ENCODE results near the gene SIN3B. TPM values are rescaled to one million over a fixed set of nuclear protein-coding genes. Genes with fewer than 3 reads are reported as not detected.

SIN3B gene
- total RNA-seq, 1 experiment from 2014 or later, result 83.8 TPM

GRCh38 chr19:16849168-16849567, 20.0 kb downstream of the SIN3B start:
- intact Hi-C loops (cut with micrococcal nuclease; ENCODE audit: unreplicated experiment), result loop anchor here (5.0 kb wide), 1 partner anchor 72 kb away; no protein-coding TSS in a partner anchor
- DNase-seq, result peak in 1 of 2 experiments; percentile 85
- Histone ChIP-seq H3K9me3 (ENCODE audit: insufficient read depth, low read depth) (no peaks in the 10 kb centered on the region), H3K27ac (peak overlapping the region; percentile 63), H3K79me2 (ENCODE audit: low read depth) (no peaks in the 10 kb centered on the region), H3K9me2 (ENCODE audit: insufficient read depth) (no peaks in the 10 kb centered on the region), H3K4me2 (peak overlapping the region; percentile 49), H3F3A (ENCODE audit: insufficient read depth, low read depth) (peaks cover 18% of the 10 kb centered on the region; the same call in 1 of the 2 replicates), H4K20me1 (ENCODE audit: insufficient read depth) (peaks cover 20% of the 10 kb centered on the region; the same call in 1 of the 2 replicates), H2AFZ (no peak overlapping the region), H3K27me3 (ENCODE audit: insufficient read depth, low read depth) (no peaks in the 10 kb centered on the region), H3K4me1 (replicated peaks; ENCODE audit: insufficient read depth) (peaks cover 27% of the 10 kb centered on the region), H3K4me3 (0 out of 2 replicates have a peak overlapping the region, but pooled peaks have one; percentile 4), H3K36me3 (ENCODE audit: low read depth) (peaks cover 46% of the 10 kb centered on the region)
- TF ChIP-seq CTCF (conservative IDR thresholded peaks at IDR 0.05) (no peak), EZH2 (IDR thresholded peaks at IDR 0.05; ENCODE audit: low read depth) (no peak)
- no TSS peak for BruUV-seq (replicated peaks)
- CTCF ChIA-PET, result interaction anchor here (0.6 kb wide), 1 partner anchor 205 kb away, joined by 4 read pairs; no protein-coding TSS in a partner anchor
- POLR2A ChIA-PET (ENCODE audit: unreplicated experiment), result no interaction called here

DNA sequence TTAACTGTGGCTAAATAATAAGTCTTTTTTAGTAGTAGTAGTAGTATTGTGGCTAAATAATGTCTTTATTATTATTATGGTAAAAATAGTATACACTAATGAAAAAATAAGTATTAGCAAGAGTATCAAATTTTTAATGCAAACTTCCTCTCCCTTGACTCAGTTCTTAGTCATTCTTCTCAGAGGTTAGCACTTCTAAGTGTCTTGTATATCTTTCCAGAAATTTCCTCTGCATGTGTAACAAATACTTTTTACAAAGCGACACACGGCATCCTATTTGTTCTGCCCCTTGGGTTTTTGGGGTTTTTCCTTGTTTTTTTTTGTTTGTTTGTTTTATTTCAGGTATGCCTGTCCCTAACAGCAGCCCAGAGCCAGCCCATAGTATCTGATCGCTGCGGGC, 20.9 kb downstream of the SIN3B start:
- H3K4me3 ChIP-seq, result no peak overlapping the region
- H3K9me3 ChIP-seq (ENCODE audit: insufficient read depth, low read depth), result no peaks in the 10 kb centered on the region
- H3K9me2 ChIP-seq (ENCODE audit: insufficient read depth), result no peaks in the 10 kb centered on the region
- no peak for TF ChIP-seq EZH2 (IDR thresholded peaks at IDR 0.05; ENCODE audit: low read depth)
- no peak for TF ChIP-seq CTCF (conservative IDR thresholded peaks at IDR 0.05)
- H3K27ac ChIP-seq, result 0 out of 2 replicates have a peak overlapping the region, but pooled peaks have one; percentile 35
- DNase-seq, result no peak
- peaks cover 27% of the 10 kb centered on the region for H3K4me1 ChIP-seq (replicated peaks; ENCODE audit: insufficient read depth)
- intact Hi-C loops (cut with micrococcal nuclease; ENCODE audit: unreplicated experiment), result no loop called here
- peaks cover 18% of the 10 kb centered on the region; the same call in 1 of the 2 replicates for H3F3A ChIP-seq (ENCODE audit: insufficient read depth, low read depth)
- H2AFZ ChIP-seq, result no peak overlapping the region
- ChIA-PET CTCF (interaction anchor here (0.6 kb wide), 1 partner anchor 204 kb away, joined by 4 read pairs; no protein-coding TSS in a partner anchor), POLR2A (ENCODE audit: unreplicated experiment) (no interaction called here)
- BruUV-seq (replicated peaks), result no TSS peak
- no peak overlapping the region for H3K4me2 ChIP-seq
- no peaks in the 10 kb centered on the region for H3K27me3 ChIP-seq (ENCODE audit: insufficient read depth, low read depth)
- H3K79me2 ChIP-seq (ENCODE audit: low read depth), result no peaks in the 10 kb centered on the region
- H4K20me1 ChIP-seq (ENCODE audit: insufficient read depth), result peaks cover 29% of the 10 kb centered on the region; the same call in 1 of the 2 replicates
- H3K36me3 ChIP-seq (ENCODE audit: low read depth), result peaks cover 45% of the 10 kb centered on the region

DNA sequence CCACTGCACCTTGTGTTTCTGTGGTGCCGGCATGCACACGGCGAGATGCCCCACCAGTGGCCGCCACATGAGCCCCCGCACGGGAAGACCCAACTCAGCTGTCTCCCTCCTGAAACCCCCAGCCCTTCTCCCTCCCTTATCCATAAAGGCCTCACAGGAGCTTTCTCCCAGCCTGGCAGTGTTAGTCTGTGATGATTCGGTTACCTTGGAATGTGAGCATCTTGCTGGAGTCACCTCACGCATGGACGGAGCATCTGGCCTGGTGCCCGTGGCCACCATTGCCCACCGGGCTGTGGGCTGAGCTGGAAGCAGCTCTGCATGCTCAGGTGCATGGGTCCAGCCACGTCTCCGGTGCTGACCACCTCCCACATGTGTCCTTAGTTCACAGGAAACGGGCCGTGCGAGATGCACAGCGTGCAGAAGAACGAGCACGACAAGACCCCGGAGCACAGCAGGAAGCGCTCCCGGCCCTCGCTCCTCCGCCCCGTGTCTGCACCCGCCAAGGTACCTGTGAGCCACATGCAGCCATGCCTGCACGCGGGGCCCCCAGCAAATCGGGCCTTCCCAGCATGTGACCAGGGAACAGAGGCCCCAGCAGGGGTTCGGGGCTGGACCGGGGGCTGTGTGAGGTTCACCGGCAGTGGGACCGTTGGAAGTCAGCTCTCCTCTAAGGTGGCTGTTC, 22.0 kb downstream of the SIN3B start:
- Histone ChIP-seq H3K36me3 (ENCODE audit: low read depth) (peaks cover 46% of the 10 kb centered on the region), H3K9me3 (ENCODE audit: insufficient read depth, low read depth) (no peaks in the 10 kb centered on the region), H3K27me3 (ENCODE audit: insufficient read depth, low read depth) (no peaks in the 10 kb centered on the region), H3K4me1 (replicated peaks; ENCODE audit: insufficient read depth) (peaks cover 27% of the 10 kb centered on the region), H4K20me1 (ENCODE audit: insufficient read depth) (peaks cover 29% of the 10 kb centered on the region; the same call in 1 of the 2 replicates), H3F3A (ENCODE audit: insufficient read depth, low read depth) (peaks cover 18% of the 10 kb centered on the region), H3K4me2 (no peak overlapping the region), H3K27ac (no peak overlapping the region), H3K4me3 (no peak overlapping the region), H3K9me2 (ENCODE audit: insufficient read depth) (no peaks in the 10 kb centered on the region), H3K79me2 (ENCODE audit: low read depth) (no peaks in the 10 kb centered on the region), H2AFZ (no peak overlapping the region)
- BruUV-seq (replicated peaks), result no TSS peak
- intact Hi-C loops (cut with micrococcal nuclease; ENCODE audit: unreplicated experiment), result no loop called here
- TF ChIP-seq CTCF (conservative IDR thresholded peaks at IDR 0.05) (no peak), EZH2 (IDR thresholded peaks at IDR 0.05; ENCODE audit: low read depth) (no peak)
- CTCF ChIA-PET, result no interaction called here
- POLR2A ChIA-PET (ENCODE audit: unreplicated experiment), result no interaction called here
- DNase-seq, result no peak
